Osteoblast (primary cell): ENCODE data around the gene PRSS35. TPM values are rescaled to one million over a fixed set of nuclear protein-coding genes. Genes with fewer than 3 reads are reported as not detected.

Experiments used
- DNase-seq: peaks from one replicate; pipeline ENCODE4 v3.0.0; 2011; ENCODE audit warnings: low spot score, mixed read lengths; ENCODE audit not compliant: insufficient read length; ENCODE audit errors: missing footprints
- H2AFZ ChIP-seq: 2 replicates; pipeline ENCODE4 v1.6.0; 2011; ENCODE audit warnings: mild to moderate bottlenecking, low read length
- H3K27ac ChIP-seq: 2 replicates; pipeline ENCODE4 v1.5.1; 2011; ENCODE audit warnings: mild to moderate bottlenecking, low read depth, low read length, moderate library complexity
- H3K27me3 ChIP-seq: 2 replicates; pipeline ENCODE4 v1.6.0; 2012; ENCODE audit warnings: mild to moderate bottlenecking, control low read depth, inconsistent platforms, low read length, moderate library complexity; ENCODE audit not compliant: insufficient read depth
- H3K36me3 ChIP-seq: 2 replicates; pipeline ENCODE4 v1.5.1; 2011; ENCODE audit warnings: mild to moderate bottlenecking, low read length, control low read depth, moderate library complexity; ENCODE audit not compliant: insufficient read depth
- H3K4me1 ChIP-seq: 2 replicates; pipeline ENCODE4 v1.5.1; 2011; ENCODE audit warnings: mild to moderate bottlenecking, low read length, control low read depth, moderate library complexity; ENCODE audit not compliant: insufficient read depth
- H3K4me2 ChIP-seq: 2 replicates; pipeline ENCODE4 v1.6.0; 2011; ENCODE audit warnings: mild to moderate bottlenecking, low read length; ENCODE audit not compliant: insufficient read depth
- H3K4me3 ChIP-seq: fragments of 200-600 bp; sonication (generic); 3 replicates; pipeline ENCODE4 v1.5.1; 2012; ENCODE audit warnings: mild to moderate bottlenecking, low read length, inconsistent platforms; ENCODE audit not compliant: insufficient read depth
- H3K79me2 ChIP-seq: 2 replicates; pipeline ENCODE4 v1.6.0; 2012; ENCODE audit warnings: mild to moderate bottlenecking, low read length, control low read depth, inconsistent platforms; ENCODE audit not compliant: insufficient read depth
- H3K9me3 ChIP-seq: 2 replicates; pipeline ENCODE4 v1.5.1; 2011; ENCODE audit warnings: low read depth, low read length, control low read depth
- H4K20me1 ChIP-seq: 2 replicates; pipeline ENCODE4 v1.6.0; 2012; ENCODE audit warnings: mild to moderate bottlenecking, low read length, control low read depth; ENCODE audit not compliant: insufficient read depth
- CTCF ChIP-seq: IDR thresholded peaks from 2 replicates; pipeline ENCODE4 v1.5.1; 2011; ENCODE audit warnings: mild to moderate bottlenecking, low read depth, low read length, moderate library complexity; ENCODE audit errors: extremely low read depth
- total RNA-seq: library from RNA; depleted of rRNA; stranded (reverse); fragments of >200 nt; gene quantifications from 2 replicates; pipeline ENCODE4 v1.2.3, GENCODE V29; 2012

The PRSS35 gene
- total RNA-seq, 1 donor: 1.1 TPM

GRCh38 chr6:83466328-83466727, 46.0 kb upstream of the PRSS35 start:
- no peaks in the 10 kb centered on the region for H4K20me1 ChIP-seq
- H3K4me1 ChIP-seq: no peaks in the 10 kb centered on the region
- no peak overlapping the region for H3K4me2 ChIP-seq
- no peak overlapping the region for H2AFZ ChIP-seq
- no peak overlapping the region for H3K4me3 ChIP-seq
- H3K9me3 ChIP-seq: no peaks in the 10 kb centered on the region
- no peak for TF ChIP-seq CTCF
- DNase-seq: no peak
- no peaks in the 10 kb centered on the region for H3K27me3 ChIP-seq
- no peaks in the 10 kb centered on the region for H3K79me2 ChIP-seq
- H3K27ac ChIP-seq: no peak overlapping the region
- no peaks in the 10 kb centered on the region for H3K36me3 ChIP-seq

GRCh38 chr6:83467620-83468036, 44.7 kb upstream of the PRSS35 start:
- Histone ChIP-seq H3K4me2 (no peak overlapping the region), H3K27me3 (no peaks in the 10 kb centered on the region), H3K27ac (no peak overlapping the region), H4K20me1 (no peaks in the 10 kb centered on the region), H3K79me2 (no peaks in the 10 kb centered on the region), H2AFZ (no peak overlapping the region), H3K4me3 (no peak overlapping the region), H3K9me3 (no peaks in the 10 kb centered on the region), H3K36me3 (no peaks in the 10 kb centered on the region), H3K4me1 (no peaks in the 10 kb centered on the region)
- DNase-seq: no peak
- TF ChIP-seq CTCF: no peak

GRCh38 chr6:83470001-83470400, 42.3 kb upstream of the PRSS35 start:
- Histone ChIP-seq H3K4me1 (no peaks in the 10 kb centered on the region), H3K79me2 (no peaks in the 10 kb centered on the region), H3K4me3 (no peak overlapping the region), H4K20me1 (no peaks in the 10 kb centered on the region), H3K27ac (no peak overlapping the region), H3K4me2 (no peak overlapping the region), H3K9me3 (no peaks in the 10 kb centered on the region), H3K36me3 (no peaks in the 10 kb centered on the region), H2AFZ (no peak overlapping the region), H3K27me3 (no peaks in the 10 kb centered on the region)
- DNase-seq: no peak
- TF ChIP-seq CTCF: no peak

- no peaks in the 10 kb centered on the region for H3K36me3 ChIP-seq
- no peaks in the 10 kb centered on the region for H3K4me1 ChIP-seq
- no peaks in the 10 kb centered on the region for H3K9me3 ChIP-seq
- H3K79me2 ChIP-seq: no peaks in the 10 kb centered on the region
- H3K4me3 ChIP-seq: no peak overlapping the region
- H4K20me1 ChIP-seq: no peaks in the 10 kb centered on the region
- TF ChIP-seq CTCF: no peak
- no peaks in the 10 kb centered on the region for H3K27me3 ChIP-seq
- H3K4me2 ChIP-seq: no peak overlapping the region
- DNase-seq: no peak
- no peak overlapping the region for H3K27ac ChIP-seq
- no peak overlapping the region for H2AFZ ChIP-seq
These were observed 41.7 kb upstream of the PRSS35 start for GRCh38 chr6:83470587-83470986.
